H1 (cell line): ENCODE measurements around the gene RNPS1.

Experiments
- ASH2L ChIP-seq: fragments of 200-600, 300-600 bp; sonication (generic); IDR thresholded peaks from one replicate; pipeline ENCODE4 v1.7.1; 2017; ENCODE audit warnings: low read length
- ATF2 ChIP-seq: IDR thresholded peaks from 2 replicates; pipeline ENCODE4 v1.6.1; 2012; ENCODE audit warnings: low read length, inconsistent platforms
- BRCA1 ChIP-seq: IDR thresholded peaks from 2 replicates; pipeline ENCODE4 v1.6.1; 2012; ENCODE audit warnings: low read depth, low read length, improper control_type of control experiment
- CBX8 ChIP-seq: fragments of 300-800, 300-1000 bp; sonication (generic); IDR thresholded peaks from 2 replicates; pipeline ENCODE4 v1.7.1; 2016; ENCODE audit warnings: low read depth, low read length, borderline replicate concordance
- CREB1 ChIP-seq: IDR thresholded peaks from 2 replicates; pipeline ENCODE4 v1.6.1; 2012; ENCODE audit warnings: inconsistent platforms
- EZH2 ChIP-seq: fragments of 200-600 bp; sonication (generic); IDR thresholded peaks from 2 replicates; pipeline ENCODE4 v1.7.1; 2012; ENCODE audit warnings: low read depth, mild to moderate bottlenecking, moderate library complexity, low read length, inconsistent platforms; ENCODE audit not compliant: severe bottlenecking
- GTF2F1 ChIP-seq: IDR thresholded peaks from 2 replicates; pipeline ENCODE4 v1.6.1; 2012; ENCODE audit warnings: low read depth, low read length, improper control_type of control experiment, borderline replicate concordance
- NANOG ChIP-seq: IDR thresholded peaks from 2 replicates; pipeline ENCODE4 v1.6.1; 2011; ENCODE audit warnings: low read length, low read depth, mild to moderate bottlenecking, inconsistent platforms; ENCODE audit not compliant: insufficient read depth, poor library complexity, severe bottlenecking
- NRF1 ChIP-seq: IDR thresholded peaks from 2 replicates; pipeline ENCODE4 v1.6.1; 2011; ENCODE audit warnings: mild to moderate bottlenecking, low read depth, low read length, improper control_type of control experiment
- SP2 ChIP-seq: IDR thresholded peaks from 2 replicates; pipeline ENCODE4 v1.6.1; 2012; ENCODE audit warnings: mild to moderate bottlenecking, low read length, inconsistent platforms
- SRF ChIP-seq: IDR thresholded peaks from 2 replicates; pipeline ENCODE4 v1.6.1; 2011; ENCODE audit warnings: mild to moderate bottlenecking, low read depth, low read length, moderate library complexity
- SUZ12 ChIP-seq: fragments of 200-600 bp; sonication (generic); IDR thresholded peaks from 2 replicates; pipeline ENCODE4 v1.6.1; 2012; ENCODE audit warnings: mild to moderate bottlenecking, inconsistent platforms, low read length, moderate library complexity, mixed read lengths
- TAF1 ChIP-seq: IDR thresholded peaks from 2 replicates; pipeline ENCODE4 v1.6.1; 2011; ENCODE audit warnings: mild to moderate bottlenecking, low read depth, low read length
- TF ChIP-seq, protein P1 (sequence below), 3 experiments: IDR thresholded peaks; 1 replicate in 2 of 3; 2 replicates in 1 of 3; pipeline versions ENCODE4 v1.5.1 to v1.6.1; 2011; ENCODE audit warnings: low read length in 3 of 3, mild to moderate bottlenecking in 3 of 3, inconsistent platforms in 2 of 3, low read depth in 1 of 3, moderate library complexity in 1 of 3; ENCODE audit not compliant: insufficient read depth in 1 of 3; ENCODE audit errors: control extremely low read depth in 1 of 3

- TF ChIP-seq BRCA1: no peak
- TF ChIP-seq CREB1: no peak
- no peak for TF ChIP-seq GTF2F1
- TF ChIP-seq NANOG: no peak
- TF ChIP-seq SUZ12: no peak
- TF ChIP-seq, protein P1, sequence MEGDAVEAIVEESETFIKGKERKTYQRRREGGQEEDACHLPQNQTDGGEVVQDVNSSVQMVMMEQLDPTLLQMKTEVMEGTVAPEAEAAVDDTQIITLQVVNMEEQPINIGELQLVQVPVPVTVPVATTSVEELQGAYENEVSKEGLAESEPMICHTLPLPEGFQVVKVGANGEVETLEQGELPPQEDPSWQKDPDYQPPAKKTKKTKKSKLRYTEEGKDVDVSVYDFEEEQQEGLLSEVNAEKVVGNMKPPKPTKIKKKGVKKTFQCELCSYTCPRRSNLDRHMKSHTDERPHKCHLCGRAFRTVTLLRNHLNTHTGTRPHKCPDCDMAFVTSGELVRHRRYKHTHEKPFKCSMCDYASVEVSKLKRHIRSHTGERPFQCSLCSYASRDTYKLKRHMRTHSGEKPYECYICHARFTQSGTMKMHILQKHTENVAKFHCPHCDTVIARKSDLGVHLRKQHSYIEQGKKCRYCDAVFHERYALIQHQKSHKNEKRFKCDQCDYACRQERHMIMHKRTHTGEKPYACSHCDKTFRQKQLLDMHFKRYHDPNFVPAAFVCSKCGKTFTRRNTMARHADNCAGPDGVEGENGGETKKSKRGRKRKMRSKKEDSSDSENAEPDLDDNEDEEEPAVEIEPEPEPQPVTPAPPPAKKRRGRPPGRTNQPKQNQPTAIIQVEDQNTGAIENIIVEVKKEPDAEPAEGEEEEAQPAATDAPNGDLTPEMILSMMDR (IDR thresholded peaks at IDR 0.05; ENCODE audit: control extremely low read depth in 1 of 3, insufficient read depth in 1 of 3, low read depth in 1 of 3, low read length in 3 of 3): no peak
- no peak for TF ChIP-seq EZH2
- TF ChIP-seq NRF1: no peak
- no peak for TF ChIP-seq ASH2L
- no peak for TF ChIP-seq SRF
- no peak for TF ChIP-seq SP2
- TF ChIP-seq ATF2: no peak
- TF ChIP-seq CBX8: no peak
- TF ChIP-seq TAF1: no peak
These were observed 29.6 kb upstream of the RNPS1 start for GRCh38 chr16:2297506-2297860.
